ENCODE measurements around the gene ZFP69. TPM values are rescaled to one million over a fixed set of nuclear protein-coding genes. Genes with fewer than 3 reads are reported as not detected.

Gene ZFP69
- total RNA-seq, 1 experiment from 2014 or later, result 4.8 TPM

DNA sequence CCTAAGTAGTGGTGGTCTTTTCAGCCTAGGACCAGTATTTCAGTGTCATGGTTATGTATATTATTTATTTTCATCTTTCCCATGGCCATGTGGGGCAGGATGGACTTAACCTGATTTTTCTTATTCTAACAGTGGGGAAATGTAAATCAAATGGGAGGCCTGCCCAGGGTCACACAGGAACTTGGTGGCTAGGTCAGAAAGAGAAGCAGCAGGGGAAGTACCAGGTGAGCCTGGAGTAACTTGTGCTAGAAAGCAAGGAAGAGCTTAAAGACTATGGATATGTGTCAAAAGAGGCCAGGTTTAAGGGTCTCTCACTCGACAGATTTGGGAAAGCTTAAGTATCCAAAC, 25.9 kb upstream of the ZFP69 start:
- TF ChIP-seq CTCF (conservative IDR thresholded peaks at IDR 0.05) (no peak), EZH2 (IDR thresholded peaks at IDR 0.05; ENCODE audit: low read depth) (no peak)
- Histone ChIP-seq H3K27ac (no peak overlapping the region), H3K36me3 (ENCODE audit: low read depth) (peaks cover 4% of the 10 kb centered on the region; the same call in 1 of the 2 replicates), H3K79me2 (ENCODE audit: low read depth) (no peaks in the 10 kb centered on the region), H3K9me2 (ENCODE audit: insufficient read depth) (no peaks in the 10 kb centered on the region), H3K27me3 (ENCODE audit: insufficient read depth, low read depth) (no peaks in the 10 kb centered on the region), H2AFZ (no peak overlapping the region), H4K20me1 (ENCODE audit: insufficient read depth) (no peaks in the 10 kb centered on the region), H3F3A (ENCODE audit: insufficient read depth, low read depth) (no peaks in the 10 kb centered on the region), H3K4me2 (no peak overlapping the region), H3K9me3 (ENCODE audit: insufficient read depth, low read depth) (peaks cover 25% of the 10 kb centered on the region; the same call in 1 of the 2 replicates), H3K4me3 (no peak overlapping the region), H3K4me1 (replicated peaks; ENCODE audit: insufficient read depth) (0 out of 2 replicates have a peak, but pooled peaks cover 3% of the 10 kb centered on the region)
- DNase-seq, result no peak
- no TSS peak for BruUV-seq (replicated peaks)
- ChIA-PET POLR2A (ENCODE audit: unreplicated experiment) (no interaction called here), CTCF (no interaction called here)
- intact Hi-C loops (cut with micrococcal nuclease; ENCODE audit: unreplicated experiment), result no loop called here

- Histone ChIP-seq H3K27ac (no peak overlapping the region), H3K4me2 (no peak overlapping the region), H3K9me2 (ENCODE audit: insufficient read depth) (no peaks in the 10 kb centered on the region), H3K4me3 (no peak overlapping the region), H4K20me1 (ENCODE audit: insufficient read depth) (no peaks in the 10 kb centered on the region), H3K27me3 (ENCODE audit: insufficient read depth, low read depth) (no peaks in the 10 kb centered on the region), H3K9me3 (ENCODE audit: insufficient read depth, low read depth) (peaks cover 41% of the 10 kb centered on the region), H3K36me3 (ENCODE audit: low read depth) (peaks cover 7% of the 10 kb centered on the region), H3F3A (ENCODE audit: insufficient read depth, low read depth) (no peaks in the 10 kb centered on the region), H3K79me2 (ENCODE audit: low read depth) (no peaks in the 10 kb centered on the region), H2AFZ (no peak overlapping the region), H3K4me1 (replicated peaks; ENCODE audit: insufficient read depth) (no peaks in the 10 kb centered on the region)
- POLR2A ChIA-PET (ENCODE audit: unreplicated experiment), result no interaction called here
- no TSS peak for BruUV-seq (replicated peaks)
- intact Hi-C loops (cut with micrococcal nuclease; ENCODE audit: unreplicated experiment), result no loop called here
- no peak for TF ChIP-seq CTCF (conservative IDR thresholded peaks at IDR 0.05)
- no peak for TF ChIP-seq EZH2 (IDR thresholded peaks at IDR 0.05; ENCODE audit: low read depth)
- DNase-seq, result no peak
- CTCF ChIA-PET, result no interaction called here
Observed at GRCh38 chr1:40454873-40455272, 22.2 kb upstream of the ZFP69 start.

DNA sequence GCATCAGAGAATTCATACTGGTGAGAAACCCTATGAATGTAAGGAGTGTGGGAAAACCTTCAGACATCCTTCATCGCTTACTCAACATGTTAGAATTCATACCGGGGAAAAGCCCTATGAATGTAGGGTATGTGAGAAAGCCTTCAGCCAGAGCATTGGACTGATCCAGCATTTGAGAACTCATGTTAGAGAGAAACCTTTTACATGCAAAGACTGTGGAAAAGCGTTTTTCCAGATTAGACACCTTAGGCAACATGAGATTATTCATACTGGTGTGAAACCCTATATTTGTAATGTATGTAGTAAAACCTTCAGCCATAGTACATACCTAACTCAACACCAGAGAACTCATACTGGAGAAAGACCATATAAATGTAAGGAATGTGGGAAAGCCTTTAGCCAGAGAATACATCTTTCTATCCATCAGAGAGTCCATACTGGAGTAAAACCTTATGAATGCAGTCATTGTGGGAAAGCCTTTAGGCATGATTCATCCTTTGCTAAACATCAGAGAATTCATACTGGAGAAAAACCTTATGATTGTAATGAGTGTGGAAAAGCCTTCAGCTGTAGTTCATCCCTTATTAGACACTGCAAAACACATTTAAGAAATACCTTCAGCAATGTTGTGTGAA, 14.0 kb upstream of the ZFP69 start:
- no peak for TF ChIP-seq CTCF (conservative IDR thresholded peaks at IDR 0.05)
- no peak for TF ChIP-seq EZH2 (IDR thresholded peaks at IDR 0.05; ENCODE audit: low read depth)
- no TSS peak for BruUV-seq (replicated peaks)
- H3K36me3 ChIP-seq (ENCODE audit: low read depth), result peaks cover 4% of the 10 kb centered on the region; the same call in 1 of the 2 replicates
- no peaks in the 10 kb centered on the region for H3K4me1 ChIP-seq (replicated peaks; ENCODE audit: insufficient read depth)
- intact Hi-C loops (cut with micrococcal nuclease; ENCODE audit: unreplicated experiment), result no loop called here
- no peaks in the 10 kb centered on the region for H3F3A ChIP-seq (ENCODE audit: insufficient read depth, low read depth)
- H3K4me2 ChIP-seq, result no peak overlapping the region
- H4K20me1 ChIP-seq (ENCODE audit: insufficient read depth), result no peaks in the 10 kb centered on the region
- H3K27ac ChIP-seq, result no peak overlapping the region
- H3K4me3 ChIP-seq, result no peak overlapping the region
- no peaks in the 10 kb centered on the region for H3K9me2 ChIP-seq (ENCODE audit: insufficient read depth)
- ChIA-PET CTCF (no interaction called here), POLR2A (ENCODE audit: unreplicated experiment) (no interaction called here)
- DNase-seq, result no peak
- no peaks in the 10 kb centered on the region for H3K27me3 ChIP-seq (ENCODE audit: insufficient read depth, low read depth)
- no peak overlapping the region for H2AFZ ChIP-seq
- no peaks in the 10 kb centered on the region for H3K79me2 ChIP-seq (ENCODE audit: low read depth)
- H3K9me3 ChIP-seq (ENCODE audit: insufficient read depth, low read depth), result peaks cover 77% of the 10 kb centered on the region

All from PC-9 (cell line).